Ovary (tissue), 3 donors: ENCODE results near the gene FKBP6.
"Not testable (repeated sequence)": the region's sequence is repeated elsewhere in the genome, so short reads cannot be mapped to it uniquely, and the experiment has no call there.

Experiments used
- CTCF ChIP-seq, 3 donors: fragments of 450-650 bp in 2 of 3; fragments of 200-600 bp in 1 of 3; IDR thresholded peaks; one replicate each; pipeline versions ENCODE4 v1.5.1 to v1.8.0; 2016 to 2022; ENCODE audit warnings: antibody characterized with exemption in 3 of 3, mild to moderate bottlenecking in 1 of 3
- EP300 ChIP-seq: sonication (generic); formaldehyde crosslinking; IDR thresholded peaks from one replicate; pipeline ENCODE4 v1.6.1; 2017; ENCODE audit warnings: antibody characterized with exemption
- POLR2A ChIP-seq: fragments of 450-650 bp; IDR thresholded peaks from one replicate; pipeline ENCODE4 v1.6.1; 2017; ENCODE audit warnings: antibody characterized with exemption, mild to moderate bottlenecking, moderate library complexity
- donor health status: DM: no; HTN: no; CAD: no.

DNA sequence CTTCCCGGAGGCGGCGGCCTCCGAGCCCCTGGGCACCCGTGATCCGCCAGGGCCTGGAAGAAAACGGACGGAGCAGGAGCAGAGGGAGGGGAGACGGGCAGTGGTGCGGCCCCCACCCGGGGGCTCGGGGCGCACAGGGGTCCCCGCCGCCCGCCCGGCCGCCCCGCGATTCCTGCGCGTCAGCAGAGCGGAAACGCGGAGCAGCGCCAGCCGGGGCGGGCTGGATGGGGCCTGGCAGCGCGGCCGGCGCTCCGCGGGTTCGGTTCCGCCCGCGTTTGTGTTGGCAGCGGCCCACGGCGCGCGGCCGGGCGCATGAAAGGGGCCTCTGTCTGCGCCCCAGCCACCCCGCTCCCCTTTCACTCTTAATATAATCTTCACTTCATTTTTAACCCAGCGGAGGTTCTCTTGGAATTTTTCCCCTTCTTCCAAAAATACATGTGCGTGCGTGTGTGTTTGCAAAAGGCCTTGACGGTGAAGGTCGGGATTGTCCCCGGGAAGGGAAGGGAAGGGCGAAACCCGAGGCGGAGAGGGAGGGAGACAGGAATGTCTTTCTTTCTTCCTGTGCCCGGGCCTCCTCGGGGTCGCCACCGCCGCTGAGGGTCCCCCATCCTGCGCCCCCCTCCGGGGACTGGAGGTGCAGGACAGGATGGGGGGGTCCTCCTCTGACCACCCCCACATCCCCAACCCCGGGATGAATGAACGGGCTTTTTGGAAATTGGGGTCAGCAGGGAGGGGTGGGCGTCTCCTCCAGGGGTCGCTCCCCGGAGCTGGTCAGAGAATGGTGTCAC is 49.6 kb downstream of the FKBP6 start:
- not testable (repeated sequence) for TF ChIP-seq CTCF (IDR thresholded peaks at IDR 0.05); POLR2A; EP300
